Urothelium cell line (cell line): ENCODE data around the gene DMD.
A peak's percentile ranks its signal among the peaks of the same experiment; 100 is the strongest.

Experiments used
- DNase-seq: peaks from one replicate; pipeline ENCODE4 v3.0.0; 2011; ENCODE audit warnings: low spot score, mixed read lengths
- FAIRE-seq: peaks from 2 replicates; lab custom pipeline; 2011; peaks lifted over from hg19 to GRCh38; lab: Jason Lieb, UNC

DMD gene

DNA sequence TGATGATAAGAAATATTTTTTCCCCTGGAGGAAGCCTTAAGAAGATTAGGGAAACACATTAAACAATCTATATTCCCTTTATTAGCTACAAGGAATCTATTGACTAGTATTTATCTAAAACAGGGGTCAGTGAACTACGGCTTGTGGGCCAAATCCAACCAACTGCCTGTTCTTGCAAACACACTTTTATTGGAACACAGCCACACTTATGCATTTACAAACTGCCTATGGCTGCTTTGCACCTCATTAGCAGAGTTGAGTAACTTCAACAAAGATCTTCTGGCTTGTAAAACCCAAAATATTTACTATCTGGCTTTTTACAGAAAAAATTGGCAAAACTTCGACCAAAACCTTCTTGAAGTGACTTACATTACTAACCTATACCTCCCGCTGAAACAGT lies 1405.6 kb downstream of the DMD start:
- DNase-seq (no peak), FAIRE-seq (no peak)

DNA sequence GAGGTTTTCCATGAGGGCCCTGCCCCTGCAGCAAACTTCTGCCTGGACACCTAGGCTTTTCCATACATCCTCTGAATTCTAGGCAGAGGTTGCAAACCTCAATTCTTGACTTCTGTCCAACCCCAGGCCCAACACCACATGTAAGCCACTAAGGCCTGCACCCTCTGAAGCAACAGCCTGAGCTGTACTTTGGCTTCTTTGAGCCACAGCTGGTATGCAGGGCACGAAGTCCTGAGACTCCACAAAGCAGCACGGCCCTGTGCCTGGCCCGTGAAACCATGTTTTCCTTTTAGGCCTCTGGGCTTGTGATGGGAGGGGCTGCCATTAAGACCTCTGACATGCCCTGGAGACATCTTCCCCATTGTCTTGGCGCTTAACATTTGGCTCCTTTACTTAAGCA lies 1411.1 kb downstream of the DMD start:
- FAIRE-seq (no peak), DNase-seq (no peak)

DNA sequence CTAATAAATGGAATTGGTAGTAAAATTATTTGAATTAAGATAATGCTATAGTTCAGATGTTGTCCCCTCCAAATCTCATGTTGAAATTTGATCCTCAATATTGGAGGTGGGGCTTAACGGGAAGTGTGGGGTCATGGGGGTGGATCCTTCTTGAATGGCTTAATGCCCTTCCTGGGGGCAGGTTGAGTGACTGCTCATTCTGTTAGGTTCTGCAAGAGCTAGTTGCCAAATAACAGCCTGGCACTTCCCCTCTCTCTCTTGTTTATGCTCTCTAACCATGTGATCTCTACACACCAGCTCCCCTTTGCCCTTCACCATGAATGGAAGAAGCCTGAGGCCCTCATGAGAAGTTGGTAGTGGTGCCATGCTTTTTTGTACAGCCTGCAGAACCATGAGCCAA lies 1414.7 kb downstream of the DMD start:
- DNase-seq (no peak), FAIRE-seq (no peak)

DNA sequence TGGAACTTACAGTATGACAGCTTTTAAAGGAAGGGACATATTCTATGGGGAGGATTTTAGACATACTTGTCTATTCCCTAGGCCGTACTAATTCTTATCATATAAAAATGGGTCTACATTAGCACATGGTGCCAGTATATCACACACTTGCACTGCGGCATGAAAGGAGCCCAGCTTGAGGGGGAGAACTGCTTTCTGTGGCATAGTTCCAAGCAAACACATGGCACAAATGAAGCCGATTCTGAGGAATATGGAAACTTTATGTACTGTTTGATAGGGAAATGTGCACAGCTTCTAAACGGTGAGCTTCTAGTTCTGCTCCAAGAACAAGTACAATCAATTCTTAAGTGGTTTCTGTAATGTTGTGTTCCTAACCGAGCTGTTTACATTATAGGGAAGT lies 1463.9 kb downstream of the DMD start:
- FAIRE-seq (no peak), DNase-seq (no peak)

DNA sequence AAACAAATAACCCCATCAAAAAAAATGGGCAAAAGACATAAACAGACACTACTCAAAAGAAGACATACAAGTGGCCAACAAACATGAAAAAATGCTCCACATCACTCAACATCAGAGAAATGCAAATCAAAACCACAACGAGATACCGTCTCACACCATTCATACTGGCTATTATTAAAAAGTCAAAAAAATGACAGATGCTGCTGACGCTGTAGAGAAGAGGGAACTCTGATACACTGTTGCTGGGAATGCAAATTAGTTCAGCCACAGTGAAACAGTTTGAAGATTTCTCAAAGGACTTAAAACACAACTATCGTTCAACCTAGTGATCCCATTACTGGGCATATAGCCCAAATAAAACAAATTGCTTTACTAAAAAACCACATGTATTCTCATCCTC lies 1468.3 kb downstream of the DMD start:
- DNase-seq (no peak), FAIRE-seq (no peak)

DNA sequence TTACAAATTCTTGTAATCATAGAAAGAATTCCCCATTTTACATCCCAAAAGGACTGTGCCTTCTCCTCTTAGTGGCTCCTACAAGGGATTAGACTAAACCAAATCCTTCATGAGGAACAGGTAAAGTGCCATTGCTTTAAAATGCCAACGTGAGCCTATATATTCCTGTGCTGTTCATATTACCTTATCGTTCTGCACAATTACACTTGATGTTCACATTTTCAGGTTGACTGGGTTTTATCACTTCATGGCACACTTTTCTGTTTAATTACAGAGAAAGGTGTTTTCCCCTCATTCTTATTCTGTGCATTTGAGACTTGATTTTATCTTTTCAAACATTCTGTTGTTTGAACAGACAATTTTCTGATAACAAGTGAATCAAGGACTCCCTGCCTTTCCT lies 1493.9 kb downstream of the DMD start:
- FAIRE-seq = no peak
- no peak for DNase-seq

DNA sequence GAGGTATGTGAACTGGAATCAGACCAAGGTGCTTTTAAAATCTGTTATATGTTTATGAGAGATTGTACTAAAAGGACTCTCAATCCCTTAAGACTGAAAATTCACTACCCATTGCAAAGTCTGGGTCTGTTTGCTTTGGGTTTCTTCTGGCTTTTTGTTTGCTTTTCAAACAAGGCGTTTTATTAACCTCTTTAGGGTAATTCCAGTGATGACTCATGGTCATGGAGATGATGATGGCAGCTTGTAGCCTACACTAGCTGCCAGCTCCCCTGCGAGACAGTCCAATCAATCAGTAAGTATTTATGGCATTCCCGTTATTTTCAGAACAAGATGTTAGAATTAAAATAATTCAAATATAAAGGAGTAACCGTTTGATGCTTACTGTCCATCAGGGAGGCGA lies 1495.7 kb downstream of the DMD start:
- DNase-seq = no peak
- FAIRE-seq = no peak

DNA sequence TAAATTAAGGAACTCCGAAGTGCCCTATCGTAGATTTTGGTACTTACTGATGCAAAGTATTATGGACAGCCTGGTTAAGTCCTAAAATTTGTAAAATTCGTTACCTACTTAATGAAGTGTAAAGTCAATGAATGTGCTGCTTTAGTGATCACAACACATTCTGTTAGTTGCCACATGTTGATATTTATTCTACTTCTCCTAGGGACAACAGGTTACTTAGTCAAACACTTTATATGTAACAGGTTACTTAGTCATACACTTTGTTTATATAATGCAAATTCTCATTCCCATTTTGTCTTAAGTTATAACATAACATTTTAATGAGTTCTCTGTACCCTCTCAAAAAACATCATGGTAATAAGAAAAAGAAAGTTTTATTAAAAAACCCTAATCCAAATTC lies 1496.6 kb downstream of the DMD start:
- FAIRE-seq (no peak), DNase-seq (no peak)

DNA sequence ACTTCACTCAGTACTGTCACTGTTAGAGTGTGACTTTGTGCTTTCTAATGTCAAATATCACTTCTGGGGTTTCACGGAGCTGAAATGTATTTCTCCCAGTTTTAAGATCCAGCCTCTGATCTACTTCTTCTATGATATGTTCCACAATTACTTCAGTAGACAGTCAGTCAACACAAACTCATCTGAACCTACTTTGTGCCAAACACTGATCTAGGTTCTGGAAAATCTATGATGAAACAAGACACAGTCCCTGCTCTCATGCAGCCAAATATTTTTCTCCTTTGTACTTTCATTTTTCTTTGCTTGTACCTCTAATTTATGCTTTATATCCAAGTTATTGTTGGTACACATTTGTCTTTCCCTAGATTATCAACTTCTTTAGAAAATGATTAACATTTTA lies 1498.2 kb downstream of the DMD start:
- DNase-seq (no peak), FAIRE-seq (no peak)

DNA sequence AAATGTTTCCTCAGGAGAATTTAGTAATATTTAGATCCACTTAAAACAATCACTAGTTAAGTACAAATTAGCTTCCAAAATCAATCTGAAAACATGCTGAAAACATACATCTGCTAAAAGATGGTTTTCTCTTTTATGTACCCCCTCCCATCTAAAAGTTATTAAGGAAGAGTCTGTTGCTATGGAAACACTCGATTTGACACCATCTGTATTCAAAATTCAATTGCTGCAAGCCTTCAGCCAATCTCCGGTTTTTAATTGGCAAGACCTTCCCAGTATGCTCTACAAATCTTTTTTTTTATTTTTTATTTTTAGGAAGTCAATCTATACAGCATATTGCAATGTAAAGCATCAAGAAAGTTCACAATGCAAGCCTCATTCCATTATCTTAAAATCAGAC lies 1500.2 kb downstream of the DMD start:
- FAIRE-seq (no peak), DNase-seq (no peak)

DNA sequence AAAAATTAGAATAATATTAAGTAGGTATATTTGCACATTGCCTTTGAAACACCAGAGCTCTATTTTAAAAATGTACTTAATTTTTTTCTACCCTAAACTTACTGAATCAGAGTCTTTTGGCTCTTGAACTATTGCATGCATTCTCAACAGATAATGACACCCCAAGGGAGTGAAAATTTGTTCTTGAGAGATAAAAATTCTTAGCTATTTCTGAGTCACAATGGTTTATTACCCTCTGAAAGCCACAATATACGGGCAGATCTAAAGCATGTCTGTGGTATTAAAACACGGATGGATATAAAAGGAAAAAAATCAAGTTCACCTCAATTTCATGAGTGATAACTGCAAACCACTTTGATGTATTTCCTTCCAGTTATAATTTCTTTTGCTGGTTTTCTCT lies 1503.2 kb downstream of the DMD start:
- no peak for FAIRE-seq
- no peak for DNase-seq

DNA sequence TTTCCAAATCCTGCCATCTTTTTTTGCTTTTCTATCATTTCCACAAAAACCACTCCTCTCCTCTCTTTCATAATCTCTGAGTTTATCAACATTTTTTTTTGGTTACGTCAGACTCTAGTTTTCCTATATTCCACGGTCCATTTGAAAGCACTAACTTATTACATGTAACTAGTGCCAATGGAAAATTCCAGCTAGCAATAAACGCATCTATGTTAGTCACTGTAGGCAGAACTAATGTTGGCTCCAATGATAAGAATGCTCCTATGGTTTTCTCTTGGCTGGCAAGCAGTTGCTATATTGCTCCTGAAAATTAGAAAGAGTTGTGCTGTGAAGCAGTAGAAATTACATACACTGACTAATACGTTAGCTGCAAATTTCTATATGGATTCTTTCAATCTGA lies 1504.9 kb downstream of the DMD start:
- DNase-seq = no peak
- no peak for FAIRE-seq

DNA sequence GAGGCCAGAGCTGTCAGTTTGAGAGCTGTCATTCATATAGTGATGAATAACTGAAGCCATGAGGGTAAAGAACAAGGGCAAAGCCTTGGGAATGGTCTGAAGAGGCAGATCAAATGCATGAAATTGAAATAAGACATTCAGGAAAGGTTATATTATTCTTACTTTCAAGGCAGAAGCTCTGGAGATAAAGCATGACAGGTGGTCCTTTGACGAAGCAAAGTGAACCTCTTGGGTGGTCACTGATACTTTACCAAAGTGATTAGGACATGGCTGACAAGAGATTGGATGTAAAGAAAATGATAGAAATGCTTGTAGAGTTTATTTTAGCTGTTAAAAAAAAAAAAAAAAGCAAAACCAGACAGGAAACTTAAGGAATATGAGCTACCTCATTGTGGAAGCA lies 1505.5 kb downstream of the DMD start:
- FAIRE-seq (no peak), DNase-seq (no peak)

DNA sequence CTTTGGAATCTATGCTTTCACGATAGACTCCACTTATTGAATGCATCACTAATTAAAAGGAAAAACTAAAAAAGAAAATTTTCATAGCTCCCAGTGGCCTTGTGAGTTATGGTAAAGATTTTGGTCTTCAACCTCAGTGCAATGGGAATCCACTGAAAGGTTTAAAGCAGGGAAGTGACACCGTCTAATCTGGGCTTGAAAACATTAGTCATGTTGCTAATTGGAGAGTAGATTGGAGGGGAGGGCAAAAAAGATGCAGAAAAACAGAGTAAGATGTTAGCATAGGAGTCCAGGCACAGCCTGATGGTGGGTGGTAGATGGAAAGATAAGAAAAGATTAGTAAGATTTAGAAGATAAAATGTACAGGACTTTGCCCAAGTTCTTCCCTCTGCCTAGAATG lies 1506.4 kb downstream of the DMD start:
- no peak for FAIRE-seq
- no peak for DNase-seq

DNA sequence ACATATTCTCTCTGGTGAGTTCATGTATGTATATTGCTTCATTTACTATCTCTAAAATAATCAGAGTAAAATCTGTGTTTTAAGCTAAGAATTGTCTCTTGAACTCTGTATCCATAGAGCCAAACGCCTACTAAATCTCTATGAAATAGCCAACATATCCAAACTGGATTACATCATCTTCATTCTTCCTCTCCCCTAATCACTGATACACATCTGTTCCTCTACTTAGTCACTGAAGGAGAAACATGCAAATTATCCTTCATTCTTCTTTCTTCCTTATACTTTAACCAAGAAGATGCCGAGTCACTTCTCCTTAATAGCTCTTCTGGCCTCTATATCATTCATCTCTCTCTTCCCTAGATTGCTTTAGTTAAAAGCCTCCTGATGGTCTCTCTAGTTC lies 1509.1 kb downstream of the DMD start:
- DNase-seq (no peak), FAIRE-seq (no peak)

DNA sequence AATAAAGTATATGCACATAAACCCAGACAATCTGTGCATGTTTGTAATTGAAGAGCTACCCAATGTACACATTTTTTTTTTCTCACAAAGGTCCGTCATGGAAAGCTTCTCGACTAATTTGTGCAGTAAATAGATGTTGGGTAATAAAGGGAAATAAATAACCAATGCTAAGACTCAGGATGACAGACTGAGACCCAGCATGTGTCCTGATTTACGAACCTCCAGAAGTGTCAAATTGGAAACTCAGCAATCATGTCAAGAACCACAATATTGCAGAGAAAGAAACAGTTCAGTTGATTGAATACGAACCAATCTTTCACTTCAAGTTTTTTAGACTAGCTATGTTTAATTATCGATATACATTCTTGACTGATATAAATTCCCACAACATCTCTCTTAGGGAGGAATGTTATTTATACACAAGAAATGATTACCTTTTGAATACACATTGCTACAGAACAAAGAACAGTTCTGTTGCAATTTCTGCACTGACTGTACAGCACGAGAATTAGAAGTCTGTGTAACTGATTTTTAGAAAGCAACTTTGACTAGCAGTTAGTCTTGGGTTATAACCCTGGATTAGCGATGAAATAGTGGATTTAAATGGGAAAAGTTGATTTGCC lies 1513.9 kb downstream of the DMD start:
- FAIRE-seq (no peak), DNase-seq (no peak)

DNA sequence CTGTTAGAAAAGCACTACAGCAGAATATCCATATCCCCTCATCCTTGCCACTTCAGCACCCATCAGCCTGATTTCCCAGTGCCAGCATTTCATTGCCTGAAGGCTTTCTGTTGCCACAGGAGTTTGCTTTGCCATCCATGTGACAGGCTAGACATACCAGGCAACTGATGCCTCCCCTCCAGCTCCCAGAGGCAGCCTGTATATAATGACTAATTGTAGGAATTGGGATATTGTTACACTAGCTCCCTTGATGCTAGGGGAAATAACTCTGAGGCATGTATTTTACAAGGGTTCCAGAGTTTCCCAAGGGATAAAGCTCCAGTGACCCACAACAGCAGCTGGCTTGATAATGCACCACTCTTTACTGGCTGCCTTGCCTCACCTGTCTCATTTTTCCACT lies 1531.5 kb downstream of the DMD start:
- DNase-seq = no peak
- no peak for FAIRE-seq

DNA sequence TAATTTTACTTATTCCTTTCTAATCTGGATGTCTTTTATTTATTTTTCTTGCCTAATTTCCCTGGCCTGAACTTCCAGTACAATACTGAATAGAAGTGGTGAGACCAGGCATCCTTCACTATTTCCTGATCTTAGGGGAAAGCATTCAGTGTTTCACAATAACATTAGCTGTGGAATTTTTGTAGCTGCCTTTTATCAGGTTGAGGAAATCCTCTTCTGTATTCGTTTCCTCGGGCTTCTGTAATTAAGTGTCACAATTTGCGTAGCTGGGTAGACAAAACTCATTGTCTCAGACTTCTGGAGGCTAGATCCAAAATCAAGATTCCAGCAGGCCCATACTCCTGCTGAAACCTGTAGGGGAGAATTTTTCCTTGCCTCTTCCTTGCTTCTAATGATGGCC lies 1541.1 kb downstream of the DMD start:
- no peak for DNase-seq
- no peak for FAIRE-seq

DNA sequence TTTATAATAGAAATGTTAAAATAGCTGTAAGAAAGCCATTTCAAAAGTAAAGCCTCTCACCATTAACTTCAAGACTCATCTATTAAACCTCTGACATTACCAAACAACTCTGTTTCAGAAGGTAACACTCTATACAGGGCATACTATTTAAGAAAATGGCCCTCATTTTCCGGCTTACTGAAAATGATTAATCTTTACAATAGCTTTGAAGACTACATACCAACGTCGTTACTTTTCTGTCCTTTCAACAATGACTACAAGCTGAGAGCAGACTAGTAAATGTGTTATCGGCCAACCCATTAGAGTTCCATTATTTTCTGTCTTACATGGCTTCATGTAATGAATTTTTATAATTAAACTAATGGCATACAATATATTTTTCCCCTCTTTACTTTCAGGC lies 1545.9 kb downstream of the DMD start:
- no peak for FAIRE-seq

DNA sequence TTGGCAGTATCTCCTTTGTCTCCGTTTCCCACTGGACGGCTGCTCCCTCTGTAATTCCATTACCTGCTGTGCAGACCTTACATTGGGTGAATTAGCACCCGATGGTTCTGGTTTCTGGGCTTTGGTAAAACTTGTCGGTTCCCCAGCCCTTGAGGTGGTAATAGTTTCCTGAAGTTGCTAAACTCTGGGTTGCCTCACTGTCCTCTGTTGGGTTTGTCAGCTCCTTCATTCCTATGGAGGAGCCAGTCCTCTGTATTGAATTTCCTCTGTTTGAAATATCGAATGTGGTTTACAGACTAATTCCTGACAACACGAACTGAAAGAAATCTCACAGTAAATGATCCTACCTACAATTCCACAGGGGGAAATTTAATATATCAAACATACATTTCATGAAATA lies 1548.2 kb downstream of the DMD start:
- no peak for DNase-seq
- FAIRE-seq = no peak

More for the DNA sequence above, 1545.9 kb downstream of the DMD start:
- DNase-seq = no peak

DNA sequence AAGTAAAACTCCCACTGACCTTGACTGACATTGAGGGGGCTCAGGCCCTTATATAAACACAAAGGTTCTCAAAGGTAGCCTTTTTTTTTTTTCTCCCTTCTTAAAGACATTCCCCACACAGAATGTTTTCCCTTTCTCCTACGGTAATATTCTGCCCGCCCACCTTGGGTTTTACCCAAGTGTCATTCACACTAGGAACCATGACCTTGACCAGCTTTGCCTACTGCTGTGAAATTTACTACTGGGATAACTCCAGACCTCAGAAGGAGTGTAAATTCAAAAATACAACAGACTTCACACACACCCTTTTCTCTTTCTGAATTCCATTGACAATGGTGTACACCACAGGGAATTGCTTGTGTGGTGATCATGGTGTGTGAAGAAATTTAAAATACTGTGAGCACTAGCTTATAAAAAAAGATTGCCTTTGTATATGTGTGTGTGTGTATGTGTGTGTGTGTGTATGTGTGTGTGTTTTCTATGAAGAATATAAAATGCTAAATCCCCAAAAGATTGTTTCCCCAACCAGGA lies 1550.0 kb downstream of the DMD start:
- DNase-seq (no peak), FAIRE-seq (no peak)

DNA sequence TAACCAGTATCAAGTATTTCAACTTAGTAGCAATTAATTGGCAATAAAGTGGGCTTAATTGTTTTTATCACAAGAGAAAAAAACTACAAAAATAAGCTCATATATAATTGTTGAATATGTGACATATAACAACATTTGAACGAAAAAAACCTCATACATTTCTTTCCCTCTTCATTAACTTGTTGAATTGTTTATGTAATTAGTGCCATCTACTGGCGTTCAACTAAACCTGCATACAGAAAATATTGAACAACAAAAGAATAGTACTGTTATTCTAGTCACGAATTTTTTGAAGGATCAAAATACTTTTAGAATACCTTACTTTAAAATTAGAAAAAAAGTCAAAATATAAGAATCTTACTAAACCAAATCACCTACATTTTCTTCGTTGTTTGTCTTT lies 1553.0 kb downstream of the DMD start:
- peak; percentile 1 for DNase-seq
- no peak for FAIRE-seq

DNA sequence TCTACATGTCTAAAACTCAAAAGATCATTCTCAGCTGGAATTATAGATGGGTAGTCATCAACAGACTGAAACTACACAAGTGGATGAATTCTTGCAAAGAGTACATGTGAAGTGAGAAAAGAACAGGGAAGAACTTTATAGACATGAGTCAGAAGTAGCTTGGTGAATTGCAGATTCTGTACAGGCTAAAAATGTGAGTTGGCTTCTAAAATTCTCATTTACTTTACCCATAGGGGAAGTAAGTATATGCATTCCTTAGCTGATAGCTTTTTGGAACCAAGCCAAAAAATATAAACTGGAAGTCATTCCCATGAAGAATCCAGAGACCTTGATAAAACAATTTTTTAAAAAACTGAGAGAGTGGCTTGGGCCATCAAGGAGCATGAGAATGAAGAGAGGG lies 1555.3 kb downstream of the DMD start:
- no peak for DNase-seq
- no peak for FAIRE-seq
